Liver (tissue), 9 donors: ENCODE results near the gene TACC2. TPM values are rescaled to one million over a fixed set of nuclear protein-coding genes. Genes with fewer than 3 reads are reported as not detected.

Experiments used
- DNase-seq: peaks from one replicate; pipeline ENCODE4 v3.0.0-alpha.2; 2017; ENCODE audit warnings: low spot score
- H3K27ac ChIP-seq, 2 donors: one replicate each; pipeline ENCODE4 v1.7.0; 2013; ENCODE audit warnings: inconsistent platforms in 2 of 2, low read length in 2 of 2, control low read depth in 1 of 2, low read depth in 1 of 2, mild to moderate bottlenecking in 1 of 2
- H3K27me3 ChIP-seq, 4 donors: one replicate each; pipeline versions ENCODE4 v1.6.1 to v1.7.0; 2013; ENCODE audit warnings: low read length in 3 of 4, inconsistent platforms in 1 of 4, mild to moderate bottlenecking in 1 of 4, moderate library complexity in 1 of 4; ENCODE audit not compliant: control insufficient read depth in 4 of 4, insufficient read depth in 4 of 4
- H3K36me3 ChIP-seq, 4 donors: one replicate each; pipeline versions ENCODE4 v1.6.1 to v1.7.0; 2013; ENCODE audit warnings: low read length in 3 of 4, mild to moderate bottlenecking in 3 of 4, low read depth in 1 of 4, moderate library complexity in 1 of 4; ENCODE audit not compliant: control insufficient read depth in 4 of 4, insufficient read depth in 3 of 4
- H3K4me1 ChIP-seq, 4 donors: one replicate each; pipeline versions ENCODE4 v1.6.1 to v1.7.0; 2013; ENCODE audit warnings: low read length in 3 of 4, mild to moderate bottlenecking in 3 of 4, moderate library complexity in 1 of 4; ENCODE audit not compliant: control insufficient read depth in 4 of 4, insufficient read depth in 4 of 4
- H3K4me3 ChIP-seq, 3 donors: one replicate each; pipeline versions ENCODE4 v1.6.1 to v1.7.0; 2013; ENCODE audit warnings: low read length in 3 of 3, control low read depth in 1 of 3, low read depth in 1 of 3, mild to moderate bottlenecking in 1 of 3
- H3K9ac ChIP-seq, 2 donors: one replicate each; pipeline ENCODE4 v1.7.0; 2013; ENCODE audit warnings: low read length in 2 of 2, mild to moderate bottlenecking in 2 of 2, moderate library complexity in 2 of 2, control low read depth in 1 of 2, low read depth in 1 of 2
- H3K9me3 ChIP-seq, 4 donors: one replicate each; pipeline versions ENCODE4 v1.6.1 to v1.7.0; 2013; ENCODE audit warnings: low read length in 3 of 4; ENCODE audit not compliant: control insufficient read depth in 4 of 4
- ATF3 ChIP-seq: IDR thresholded peaks from 2 replicates; pipeline ENCODE4 v1.6.1; 2016; ENCODE audit warnings: antibody characterized with exemption
- CTCF ChIP-seq: fragments of 150-350 bp; IDR thresholded peaks from 2 replicates; pipeline ENCODE4 v1.5.1; 2017; ENCODE audit warnings: improper control_type of control experiment, low read depth, low read length; ENCODE audit not compliant: missing input control
- EGR1 ChIP-seq, 2 donors: IDR thresholded peaks; 2 replicates each; pipeline ENCODE4 v1.6.1; 2016 to 2018; ENCODE audit warnings: antibody characterized with exemption in 2 of 2, low read depth in 2 of 2
- FOXA1 ChIP-seq: IDR thresholded peaks from 2 replicates; pipeline ENCODE4 v1.6.1; 2016; ENCODE audit warnings: antibody characterized with exemption
- FOXA2 ChIP-seq: IDR thresholded peaks from 2 replicates; pipeline ENCODE4 v1.6.1; 2016; ENCODE audit warnings: antibody characterized with exemption
- GABPA ChIP-seq, 2 donors: IDR thresholded peaks in 1 of 2; conservative IDR thresholded peaks in 1 of 2; 2 replicates each; pipeline ENCODE4 v1.6.1; 2016; ENCODE audit warnings: antibody characterized with exemption in 2 of 2, mild to moderate bottlenecking in 1 of 2, moderate library complexity in 1 of 2
- HNF4A ChIP-seq, 2 donors: conservative IDR thresholded peaks; 2 replicates each; pipeline ENCODE4 v1.6.1; 2016; ENCODE audit warnings: antibody characterized with exemption in 2 of 2, mild to moderate bottlenecking in 2 of 2
- HNF4G ChIP-seq: IDR thresholded peaks from 2 replicates; pipeline ENCODE4 v1.6.1; 2016; ENCODE audit warnings: antibody characterized with exemption
- JUND ChIP-seq, 2 donors: IDR thresholded peaks; 2 replicates each; pipeline ENCODE4 v1.6.1; 2016; ENCODE audit warnings: antibody characterized with exemption in 2 of 2
- MAX ChIP-seq: IDR thresholded peaks from 2 replicates; pipeline ENCODE4 v1.6.1; 2016; ENCODE audit warnings: antibody characterized with exemption
- NR2F2 ChIP-seq: IDR thresholded peaks from 2 replicates; pipeline ENCODE4 v1.6.1; 2016; ENCODE audit warnings: antibody characterized with exemption
- RAD21 ChIP-seq, 2 donors: IDR thresholded peaks; 2 replicates each; pipeline ENCODE4 v1.6.1; 2016; ENCODE audit warnings: antibody characterized with exemption in 2 of 2, mild to moderate bottlenecking in 2 of 2
- REST ChIP-seq: IDR thresholded peaks from 2 replicates; pipeline ENCODE4 v1.6.1; 2016; ENCODE audit warnings: antibody characterized with exemption, mild to moderate bottlenecking
- RXRA ChIP-seq, 2 donors: IDR thresholded peaks; 2 replicates each; pipeline ENCODE4 v1.6.1; 2017 to 2018; ENCODE audit warnings: antibody characterized with exemption in 2 of 2, mild to moderate bottlenecking in 1 of 2
- SP1 ChIP-seq: IDR thresholded peaks from 2 replicates; pipeline ENCODE4 v1.6.1; 2018; ENCODE audit warnings: antibody characterized with exemption, mild to moderate bottlenecking
- TAF1 ChIP-seq: conservative IDR thresholded peaks from 2 replicates; pipeline ENCODE4 v1.6.1; 2016; ENCODE audit warnings: antibody characterized with exemption, mild to moderate bottlenecking
- YY1 ChIP-seq: IDR thresholded peaks from 2 replicates; pipeline ENCODE4 v1.6.1; 2016; ENCODE audit warnings: antibody characterized with exemption, mild to moderate bottlenecking
- ZBTB33 ChIP-seq: IDR thresholded peaks from 2 replicates; pipeline ENCODE4 v1.6.1; 2016; ENCODE audit warnings: antibody characterized with exemption
- WGBS: extraction: QIAGEN DNeasy Blood & Tissue Kit; methylation state at CpG from one replicate; pipeline ENCODE4 v1.1.7; 2013; 5-methylcytosine and 5-hydroxymethylcytosine counted together
- polyA plus RNA-seq, 2 donors: library from polyadenylated mRNA; stranded (reverse) in 1 of 2; unstranded in 1 of 2; fragments of 200-250 nt in 1 of 2; fragments of >200 nt in 1 of 2; fragmentation: Nextera tagmentation in 1 of 2; extraction: Ambion mirVana in 1 of 2; gene quantifications; one replicate each; pipeline versions ENCODE4 v1.2.1 to v1.2.3, GENCODE V29; 2013 to 2015
- total RNA-seq, 2 donors: library from RNA; depleted of rRNA; stranded (reverse); fragments of >200 nt; gene quantifications; one replicate each; pipeline ENCODE4 v1.2.3, GENCODE V29; 2014
- donor health status: healthy.
- donor health status: healthy.
- donor health status: healthy.
- donor health status: healthy.
- donor health status: healthy.

TACC2 gene
- total and polyA plus RNA-seq, 4 donors: 1.5 to 9.1 (median 7.8) TPM

GRCh38 chr10:122096705-122097104 is 107.7 kb downstream of the TACC2 start:
- no peak overlapping the region for H3K4me3 ChIP-seq
- H3K27ac ChIP-seq: no peak overlapping the region
- H3K27me3 ChIP-seq: no peaks in the 10 kb centered on the region
- no peaks in the 10 kb centered on the region for H3K4me1 ChIP-seq
- 94% methylated on average over 3 of the region's 3 CpGs for WGBS
- no peaks in the 10 kb centered on the region for H3K9me3 ChIP-seq
- H3K9ac ChIP-seq: no peak overlapping the region
- DNase-seq: no peak
- no peak for TF ChIP-seq NR2F2
- no peak for TF ChIP-seq MAX
- TF ChIP-seq HNF4A (conservative IDR thresholded peaks at IDR 0.05): no peak
- no peak for TF ChIP-seq ZBTB33
- TF ChIP-seq ATF3: no peak
- no peak for TF ChIP-seq RXRA (IDR thresholded peaks at IDR 0.05)
- no peak for TF ChIP-seq YY1
- TF ChIP-seq HNF4G: no peak
- no peak for TF ChIP-seq GABPA (IDR thresholded peaks at IDR 0.05 in 1 of 2, conservative IDR thresholded peaks at IDR 0.05 in 1 of 2)
- no peak for TF ChIP-seq TAF1
- no peak for TF ChIP-seq RAD21 (IDR thresholded peaks at IDR 0.05)
- no peak for TF ChIP-seq CTCF
- TF ChIP-seq FOXA2: no peak
- no peak for TF ChIP-seq SP1
- TF ChIP-seq EGR1 (IDR thresholded peaks at IDR 0.05; ENCODE audit: low read depth in 2 of 2): no peak
- no peak for TF ChIP-seq FOXA1
- no peak for TF ChIP-seq JUND (IDR thresholded peaks at IDR 0.05)
- no peak for TF ChIP-seq REST
- no peaks in the 10 kb centered on the region for H3K36me3 ChIP-seq

GRCh38 chr10:122097935-122098334 is 109.0 kb downstream of the TACC2 start:
- no peak overlapping the region for H3K27ac ChIP-seq
- H3K27me3 ChIP-seq: no peaks in the 10 kb centered on the region
- WGBS: 93% methylated on average over 7 of the region's 7 CpGs
- H3K9ac ChIP-seq: no peak overlapping the region
- H3K4me1 ChIP-seq: no peaks in the 10 kb centered on the region
- no peak overlapping the region for H3K4me3 ChIP-seq
- DNase-seq: no peak
- no peaks in the 10 kb centered on the region for H3K9me3 ChIP-seq
- TF ChIP-seq SP1: no peak
- no peaks in the 10 kb centered on the region for H3K36me3 ChIP-seq
